ENCODE results near the gene PRSS33.
A peak's percentile ranks its signal among the peaks of the same experiment; 100 is the strongest.

The PRSS33 gene

DNA sequence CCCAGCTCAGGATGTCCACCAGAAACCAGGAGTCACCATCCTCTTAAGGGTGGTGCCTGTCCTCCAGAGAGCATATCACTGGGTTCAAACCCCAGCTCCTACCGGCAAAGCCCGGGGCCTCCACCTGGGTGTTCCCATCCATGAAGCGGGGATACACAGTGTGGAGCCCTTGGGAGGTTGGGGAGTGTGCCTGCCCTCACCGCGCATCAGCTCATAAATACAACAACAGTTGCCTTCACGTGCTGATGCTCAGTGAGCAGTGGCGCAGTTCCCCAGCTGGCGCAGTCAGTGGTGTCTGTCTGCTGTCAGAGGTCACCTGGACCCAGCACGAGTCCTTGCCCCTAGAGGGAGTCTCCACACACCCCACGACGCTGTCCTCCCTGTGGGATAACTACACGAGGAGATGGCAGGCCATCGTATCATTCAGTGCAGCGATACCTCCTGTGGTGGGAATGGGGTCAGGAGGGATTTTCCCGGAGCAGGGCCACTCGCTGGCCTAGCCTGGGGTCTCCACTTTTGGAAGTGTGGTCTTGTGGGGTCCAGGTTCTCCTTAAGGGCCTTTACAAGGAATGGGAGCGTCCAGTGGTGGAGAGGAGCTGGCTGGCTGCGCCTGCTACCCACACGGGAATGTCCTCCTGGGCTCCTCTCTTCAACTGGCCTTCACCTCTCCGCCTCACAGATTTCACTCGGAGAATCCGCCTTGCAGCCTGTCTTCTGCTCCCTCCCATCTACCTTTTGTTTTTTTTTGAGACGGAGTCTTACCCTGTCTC, 8.0 kb downstream of the PRSS33 start:
- no peak overlapping the region for H3K4me2 ChIP-seq (ENCODE audit: low read depth, low read length, poor library complexity, severe bottlenecking)
- no peaks in the 10 kb centered on the region for H4K20me1 ChIP-seq (ENCODE audit: low read depth, low read length)
- no peaks in the 10 kb centered on the region for H3K9me2 ChIP-seq (replicated peaks; ENCODE audit: insufficient read depth, low read length)
- H3K27me3 ChIP-seq (ENCODE audit: low read length), result no peaks in the 10 kb centered on the region
- no peaks in the 10 kb centered on the region for H3K36me3 ChIP-seq (ENCODE audit: low read length)
- no peak overlapping the region for H3K27ac ChIP-seq (ENCODE audit: low read depth, low read length)
- TF ChIP-seq EZH2phosphoT487 (conservative IDR thresholded peaks at IDR 0.05; ENCODE audit: low read length) (no peak), CTCF (IDR thresholded peaks at IDR 0.05; ENCODE audit: insufficient read depth, low read length, poor library complexity, severe bottlenecking) (no peak)
- no peak overlapping the region for H3K4me3 ChIP-seq (ENCODE audit: insufficient read depth, low read length, poor library complexity, severe bottlenecking)
- H3F3A ChIP-seq (ENCODE audit: insufficient read depth), result peaks cover 13% of the 10 kb centered on the region
- no peaks in the 10 kb centered on the region for H3K9me3 ChIP-seq (ENCODE audit: insufficient read depth, low read length)
- H2AFZ ChIP-seq (ENCODE audit: low read depth, low read length, severe bottlenecking), result no peak overlapping the region
- peaks cover 16% of the 10 kb centered on the region for H3K79me2 ChIP-seq (ENCODE audit: insufficient read depth, low read length)
- no peak overlapping the region for H3K9ac ChIP-seq (ENCODE audit: low read length)

DNA sequence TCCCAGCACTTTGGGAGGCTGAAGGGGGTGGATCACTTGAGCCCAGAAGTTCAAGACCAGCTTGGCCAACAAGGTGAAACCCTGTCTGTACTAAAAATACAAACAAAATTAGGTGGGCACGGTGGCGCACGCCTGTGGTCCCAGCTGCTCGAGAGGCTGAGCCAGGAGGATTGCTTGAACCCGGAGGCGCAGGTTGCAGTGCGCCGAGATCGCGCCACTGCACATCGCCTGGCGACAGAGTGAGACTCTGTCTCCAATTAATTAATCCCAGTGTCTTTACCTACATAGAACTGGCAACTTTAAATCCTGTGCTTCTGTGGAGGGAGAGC, 8.8 kb downstream of the PRSS33 start:
- H3K9ac ChIP-seq (ENCODE audit: low read length), result peak overlapping the region; percentile 93
- peaks cover 15% of the 10 kb centered on the region for H3F3A ChIP-seq (ENCODE audit: insufficient read depth)
- no peaks in the 10 kb centered on the region for H4K20me1 ChIP-seq (ENCODE audit: low read depth, low read length)
- no peak overlapping the region for H2AFZ ChIP-seq (ENCODE audit: low read depth, low read length, severe bottlenecking)
- H3K27me3 ChIP-seq (ENCODE audit: low read length), result no peaks in the 10 kb centered on the region
- H3K27ac ChIP-seq (ENCODE audit: low read depth, low read length), result no peak overlapping the region
- H3K4me2 ChIP-seq (ENCODE audit: low read depth, low read length, poor library complexity, severe bottlenecking), result peak overlapping the region; percentile 76
- H3K79me2 ChIP-seq (ENCODE audit: insufficient read depth, low read length), result peaks cover 16% of the 10 kb centered on the region
- TF ChIP-seq CTCF (IDR thresholded peaks at IDR 0.05; ENCODE audit: insufficient read depth, low read length, poor library complexity, severe bottlenecking), result no peak
- no peak for TF ChIP-seq EZH2phosphoT487 (conservative IDR thresholded peaks at IDR 0.05; ENCODE audit: low read length)
- peak overlapping the region; percentile 89 for H3K4me3 ChIP-seq (ENCODE audit: insufficient read depth, low read length, poor library complexity, severe bottlenecking)
- H3K9me3 ChIP-seq (ENCODE audit: insufficient read depth, low read length), result no peaks in the 10 kb centered on the region
- H3K36me3 ChIP-seq (ENCODE audit: low read length), result no peaks in the 10 kb centered on the region
- H3K9me2 ChIP-seq (replicated peaks; ENCODE audit: insufficient read depth, low read length), result no peaks in the 10 kb centered on the region

- peaks cover 16% of the 10 kb centered on the region for H3K79me2 ChIP-seq (ENCODE audit: insufficient read depth, low read length)
- H3F3A ChIP-seq (ENCODE audit: insufficient read depth), result peaks cover 16% of the 10 kb centered on the region
- H4K20me1 ChIP-seq (ENCODE audit: low read depth, low read length), result no peaks in the 10 kb centered on the region
- no peak for TF ChIP-seq CTCF (IDR thresholded peaks at IDR 0.05; ENCODE audit: insufficient read depth, low read length, poor library complexity, severe bottlenecking)
- TF ChIP-seq EZH2phosphoT487 (conservative IDR thresholded peaks at IDR 0.05; ENCODE audit: low read length), result no peak
- H3K4me2 ChIP-seq (ENCODE audit: low read depth, low read length, poor library complexity, severe bottlenecking), result peak overlapping the region; percentile 76
- no peaks in the 10 kb centered on the region for H3K9me3 ChIP-seq (ENCODE audit: insufficient read depth, low read length)
- peak overlapping the region; percentile 89 for H3K4me3 ChIP-seq (ENCODE audit: insufficient read depth, low read length, poor library complexity, severe bottlenecking)
- H2AFZ ChIP-seq (ENCODE audit: low read depth, low read length, severe bottlenecking), result peak overlapping the region; percentile 79
- no peaks in the 10 kb centered on the region for H3K27me3 ChIP-seq (ENCODE audit: low read length)
- peak overlapping the region; percentile 84 for H3K27ac ChIP-seq (ENCODE audit: low read depth, low read length)
- peak overlapping the region; percentile 93 for H3K9ac ChIP-seq (ENCODE audit: low read length)
- no peaks in the 10 kb centered on the region for H3K36me3 ChIP-seq (ENCODE audit: low read length)
- H3K9me2 ChIP-seq (replicated peaks; ENCODE audit: insufficient read depth, low read length), result no peaks in the 10 kb centered on the region
These were observed 9.3 kb downstream of the PRSS33 start for GRCh38 chr16:2777903-2778629.

Data from SU-DHL-6 (cell line).